IPS DF 19.7 (cell line): Measurements from ENCODE around the gene PARD6B.
"Not testable (repeated sequence)": the region's sequence is repeated elsewhere in the genome, so short reads cannot be mapped to it uniquely, and the experiment has no call there.

Experiments used
- DNase-seq: peaks from one replicate; pipeline ENCODE4 v3.0.0-alpha.2; 2013; ENCODE audit warnings: low read depth, low spot score

Gene PARD6B

DNA sequence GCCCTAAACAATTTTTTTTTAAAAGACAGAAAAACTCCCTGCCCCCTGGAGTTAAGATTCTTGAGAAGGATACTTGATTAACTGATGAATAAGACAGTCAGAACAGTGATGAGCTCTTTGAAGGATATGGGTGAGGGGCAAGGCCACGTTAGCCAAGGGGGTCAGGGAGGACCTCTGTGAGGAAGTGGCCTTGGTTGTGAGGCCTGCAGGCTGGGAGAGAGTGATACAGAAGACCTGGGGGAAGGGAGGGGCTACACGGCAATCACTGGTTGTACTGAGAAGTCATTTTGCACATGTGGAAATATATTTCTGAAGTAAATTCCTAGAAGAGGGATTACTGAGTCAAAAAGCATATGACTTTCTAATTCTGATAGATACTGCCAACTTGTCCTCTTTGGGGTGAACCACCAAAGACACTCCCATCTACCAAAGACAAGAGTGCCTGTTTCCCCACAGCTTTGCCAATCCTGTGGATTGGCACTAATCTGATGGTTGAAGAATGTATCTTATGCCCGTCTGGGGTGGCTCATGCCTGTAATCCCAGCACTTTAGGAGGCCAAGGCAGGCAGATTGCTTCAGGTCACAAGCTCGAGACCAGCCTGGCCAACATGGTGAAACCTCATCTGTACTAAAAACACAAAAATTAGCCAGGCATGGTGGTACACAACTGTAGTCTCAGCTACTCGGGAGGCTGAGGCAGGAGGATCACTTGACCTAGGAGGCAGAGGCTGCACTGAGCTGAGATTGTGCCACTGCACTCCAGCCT lies 41.2 kb downstream of the PARD6B start:
- DNase-seq = no peak

DNA sequence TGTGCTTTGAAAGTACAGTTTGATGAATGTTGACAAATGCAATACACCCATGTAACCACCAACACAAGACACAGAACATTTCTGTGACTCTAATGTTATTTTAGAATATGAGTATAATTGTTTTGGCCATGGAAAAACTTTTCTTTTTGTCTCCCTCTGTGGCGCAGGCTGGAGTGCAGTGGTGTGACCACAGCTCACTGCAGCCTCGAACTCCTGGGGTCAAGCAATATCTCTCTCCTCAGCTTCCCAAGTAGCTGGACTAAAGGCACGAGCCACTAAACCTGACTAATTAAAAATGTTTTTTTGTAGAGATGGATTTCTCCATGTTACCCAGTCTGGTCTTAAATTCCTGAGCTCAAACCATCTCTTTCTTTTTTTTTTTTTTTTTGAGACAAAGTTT lies 43.1 kb downstream of the PARD6B start:
- DNase-seq = no peak

DNA sequence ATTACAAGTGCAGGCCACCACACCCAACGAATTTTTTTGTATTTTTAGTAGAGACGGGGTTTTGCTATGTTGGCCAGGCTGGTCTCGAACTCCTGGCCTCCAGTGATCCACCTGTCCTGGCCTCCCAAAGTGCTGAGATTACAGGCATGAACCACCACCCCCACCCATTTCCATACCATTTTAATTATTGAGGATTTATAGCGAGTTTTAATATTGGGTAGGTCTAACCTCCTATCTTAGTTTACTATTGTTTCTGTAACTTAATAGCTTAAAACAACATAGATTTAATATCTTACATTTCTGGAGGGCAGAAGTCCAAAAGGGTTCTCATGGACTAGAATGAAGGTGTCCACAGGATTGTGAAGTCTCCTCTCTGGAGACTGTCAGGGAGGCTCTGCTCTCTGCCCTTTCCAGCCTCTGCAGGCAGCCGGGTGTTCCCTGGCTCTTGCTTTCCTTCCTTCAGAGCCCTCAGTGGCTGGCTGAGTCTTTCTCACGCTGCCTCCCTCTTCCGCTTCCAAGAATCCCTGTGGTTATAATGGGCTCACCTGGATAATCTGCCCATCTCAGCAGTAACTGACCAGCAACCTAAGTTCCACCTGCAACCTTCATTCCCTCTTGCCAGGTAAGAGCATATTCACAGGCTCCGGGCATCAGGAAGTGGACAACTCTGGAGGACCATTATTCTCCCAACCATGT lies 44.9 kb downstream of the PARD6B start:
- no peak for DNase-seq

DNA sequence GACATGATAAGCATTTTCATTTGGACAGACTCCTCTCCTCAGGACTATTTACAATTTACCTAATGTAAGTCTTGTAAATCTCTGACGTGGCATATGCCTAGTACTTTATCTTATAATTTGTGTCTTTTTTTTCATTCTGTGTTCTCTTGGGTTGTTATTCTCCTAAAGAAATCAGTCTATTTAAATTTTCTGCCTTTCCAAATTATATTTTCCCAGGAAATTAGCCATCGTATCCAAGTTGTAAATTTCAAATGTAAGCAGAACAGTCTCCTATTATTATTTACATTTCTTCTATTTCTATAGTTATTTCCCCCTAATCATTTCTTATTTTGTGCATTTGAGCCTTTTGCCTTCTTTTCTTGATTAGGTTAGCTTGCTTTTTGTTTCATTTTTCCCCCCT lies 46.0 kb downstream of the PARD6B start:
- DNase-seq = no peak

DNA sequence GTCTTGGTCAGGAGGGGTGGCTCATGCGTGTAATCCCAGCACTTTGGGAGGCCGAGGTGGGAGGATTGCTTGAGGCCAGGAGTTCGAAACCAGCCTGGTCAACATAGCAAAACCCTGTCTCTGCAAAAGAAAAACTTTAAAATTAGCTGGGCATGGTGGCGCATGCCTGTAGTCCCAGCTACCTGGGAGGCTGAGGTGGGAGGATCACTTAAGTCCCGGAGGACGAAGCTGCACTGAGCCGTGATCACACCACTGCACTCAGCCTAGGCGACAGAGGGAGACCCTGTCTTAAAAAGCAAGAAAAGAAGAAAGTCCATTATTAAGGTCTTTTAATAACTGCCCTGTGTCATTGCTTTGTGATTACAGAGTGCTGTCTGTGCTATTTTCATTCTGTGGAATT lies 47.6 kb downstream of the PARD6B start:
- not testable (repeated sequence) for DNase-seq

DNA sequence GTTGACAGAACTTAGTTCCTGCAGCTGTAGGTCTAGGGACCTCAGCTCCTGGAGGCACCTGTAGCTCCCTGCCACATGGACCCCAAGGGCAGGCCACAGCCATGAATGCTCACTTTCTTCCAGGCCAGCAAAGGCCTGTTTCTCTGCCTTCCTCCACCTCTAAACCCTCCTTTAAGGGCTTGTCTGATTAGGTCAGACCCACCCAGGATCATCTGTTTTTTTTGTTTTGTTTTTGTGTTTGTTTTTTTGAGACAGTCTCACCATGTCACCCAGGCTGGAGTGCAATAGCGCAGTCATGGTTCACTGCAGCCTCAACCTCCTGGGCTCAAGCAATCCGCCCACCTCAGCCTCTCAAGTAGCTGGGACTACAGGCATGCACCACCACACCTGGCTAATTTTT lies 52.0 kb downstream of the PARD6B start:
- no peak for DNase-seq

DNA sequence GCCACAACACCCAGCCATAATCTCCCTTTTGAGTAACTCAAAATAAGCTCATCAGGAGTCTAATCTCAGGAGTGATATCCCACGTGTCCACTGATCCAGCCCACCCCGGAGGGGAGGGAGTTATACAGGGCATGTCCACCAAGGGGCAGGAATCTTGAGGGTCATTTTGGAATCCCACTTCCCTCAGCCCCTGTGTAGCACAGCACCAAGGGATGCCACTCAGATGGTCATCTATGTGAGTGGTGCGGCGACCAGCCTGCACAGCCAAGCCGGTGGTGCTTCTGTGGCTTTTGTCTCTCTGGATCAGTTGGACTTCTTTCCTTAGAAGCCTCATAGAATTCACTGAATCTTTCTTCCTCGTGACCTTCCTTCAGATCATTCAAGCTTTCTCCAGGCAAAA lies 52.5 kb downstream of the PARD6B start:
- no peak for DNase-seq

DNA sequence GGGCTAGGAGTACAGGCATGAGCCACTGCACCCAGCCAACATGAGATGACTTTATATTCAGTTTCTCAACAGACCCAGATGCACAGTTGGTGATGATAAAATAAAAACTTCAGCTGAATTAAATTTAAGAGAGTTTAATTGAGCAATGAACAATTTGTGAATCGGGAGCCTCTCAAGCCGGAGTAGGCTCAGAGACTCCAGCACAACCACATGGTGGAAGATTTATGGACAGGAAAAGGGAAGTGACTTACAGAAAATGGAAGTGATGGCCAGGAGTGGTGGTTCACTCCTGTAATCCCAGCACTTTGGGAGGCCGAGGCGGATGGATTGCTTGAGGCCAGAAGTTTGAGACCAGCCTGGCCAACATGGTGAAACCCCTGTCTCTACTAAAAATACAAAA lies 53.1 kb downstream of the PARD6B start:
- DNase-seq = no peak

DNA sequence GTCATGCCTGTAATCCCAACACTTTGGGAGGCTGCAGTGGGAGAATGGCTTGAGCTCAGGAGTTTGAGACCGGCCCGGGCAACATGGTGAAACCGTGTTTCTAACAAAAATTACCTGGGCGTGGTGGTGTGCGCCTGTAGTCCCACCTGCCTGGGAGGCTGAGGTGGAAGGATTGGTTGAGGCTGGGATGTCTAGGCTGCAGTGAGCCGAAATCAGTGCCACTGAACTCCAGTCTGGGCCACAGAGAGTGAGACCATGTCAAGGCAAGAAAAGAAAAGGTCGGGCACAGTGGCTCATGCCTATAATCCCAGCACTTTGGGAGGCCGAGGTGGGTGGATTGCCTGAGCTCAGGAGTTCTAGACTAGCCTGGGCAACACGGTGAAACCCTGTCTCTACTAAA lies 55.3 kb downstream of the PARD6B start:
- DNase-seq = no peak

DNA sequence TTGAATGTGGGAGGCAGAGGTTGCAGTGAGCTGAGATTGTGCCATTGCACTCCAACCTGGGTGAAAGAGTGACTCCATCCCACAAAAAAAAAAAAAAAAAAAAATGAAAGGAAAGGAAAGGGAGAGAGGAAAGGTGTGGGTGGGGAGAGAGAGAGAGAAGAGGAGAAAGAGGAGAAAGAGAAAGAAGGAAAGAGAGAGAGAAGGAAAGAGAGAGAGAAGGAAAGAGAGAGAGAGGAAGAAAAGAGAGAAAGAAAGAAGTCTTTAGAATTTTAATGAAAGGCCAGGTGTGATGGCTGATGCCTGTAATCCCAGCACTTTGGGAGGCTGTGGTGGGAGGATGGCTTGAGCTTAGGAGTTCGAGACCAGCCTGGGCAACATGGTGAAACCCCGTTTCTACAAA lies 55.8 kb downstream of the PARD6B start:
- no peak for DNase-seq

DNA sequence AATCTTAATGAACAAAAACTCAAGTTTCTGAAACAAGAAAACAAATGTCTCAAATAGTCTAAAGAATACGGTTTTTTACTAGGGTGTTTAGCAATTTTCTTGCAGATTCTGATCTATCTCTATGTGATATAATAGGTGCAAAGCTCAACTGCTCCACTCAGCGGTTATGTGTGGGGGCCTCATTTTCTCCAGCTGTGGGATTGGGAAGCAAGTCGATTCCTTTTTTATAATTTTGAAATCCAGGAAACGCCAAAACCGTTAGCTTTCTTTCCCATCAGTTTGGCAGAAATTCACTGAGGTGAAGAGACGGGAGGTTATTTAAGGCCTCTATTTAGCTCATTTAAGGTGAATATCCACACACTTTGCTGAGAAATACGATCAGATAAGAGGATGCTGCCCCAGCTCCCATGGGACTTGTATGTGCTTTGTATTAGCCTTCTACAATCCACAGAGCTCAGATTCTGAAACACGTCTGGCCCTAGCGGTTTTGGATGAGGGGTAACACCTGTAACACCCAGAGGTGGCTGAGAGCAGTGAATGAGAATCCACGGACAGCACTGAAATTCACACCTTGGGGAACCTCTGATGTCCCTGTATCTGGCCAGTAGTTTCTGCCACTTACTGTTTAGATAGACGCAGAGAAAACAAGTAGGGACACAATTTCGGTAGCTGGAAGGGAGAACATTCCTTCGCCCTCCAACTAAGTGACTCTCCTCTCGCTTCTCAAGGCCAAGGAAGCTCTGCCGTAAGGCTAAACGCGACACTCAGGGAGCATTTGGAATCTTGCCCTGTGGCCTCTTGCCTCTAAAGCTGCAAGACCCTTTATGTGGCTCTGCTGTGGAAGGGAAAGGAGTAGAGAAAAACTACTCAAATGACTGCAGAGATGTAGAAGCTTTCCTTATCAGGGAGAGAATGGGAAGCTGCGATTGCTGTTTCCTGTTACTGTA lies 56.9 kb downstream of the PARD6B start:
- no peak for DNase-seq

DNA sequence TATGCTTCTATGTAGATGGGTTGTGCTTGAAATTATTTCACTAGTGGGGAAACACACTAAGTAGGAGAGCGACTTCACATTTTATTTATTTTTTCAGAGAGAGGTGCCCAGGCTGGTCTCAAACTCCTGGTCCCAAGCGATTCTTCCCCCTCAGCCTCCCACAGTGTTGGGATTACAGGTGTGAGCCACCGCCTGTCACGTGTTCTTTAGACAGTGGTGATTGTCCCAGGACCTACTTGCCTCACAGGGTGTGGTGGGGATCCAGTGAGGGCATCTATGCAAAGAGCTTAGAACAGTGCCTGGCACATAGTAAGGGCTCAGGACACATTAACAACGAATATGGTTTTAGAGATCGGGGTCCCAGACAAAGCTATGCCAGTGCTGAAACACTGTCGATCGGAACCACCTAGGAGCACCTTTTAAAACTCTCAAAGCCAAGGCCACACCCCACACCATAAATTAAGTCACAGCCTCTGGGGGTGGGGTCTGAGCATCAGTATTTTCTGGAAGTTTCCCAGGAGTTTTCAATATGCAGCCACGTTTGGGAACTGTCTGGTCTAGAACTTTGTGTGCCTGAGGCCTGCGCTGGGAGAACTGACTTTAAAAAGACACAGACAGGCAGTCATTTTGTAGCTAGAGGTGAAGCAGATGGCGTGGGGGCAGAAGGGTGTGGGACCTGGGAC lies 58.7 kb downstream of the PARD6B start:
- no peak for DNase-seq

DNA sequence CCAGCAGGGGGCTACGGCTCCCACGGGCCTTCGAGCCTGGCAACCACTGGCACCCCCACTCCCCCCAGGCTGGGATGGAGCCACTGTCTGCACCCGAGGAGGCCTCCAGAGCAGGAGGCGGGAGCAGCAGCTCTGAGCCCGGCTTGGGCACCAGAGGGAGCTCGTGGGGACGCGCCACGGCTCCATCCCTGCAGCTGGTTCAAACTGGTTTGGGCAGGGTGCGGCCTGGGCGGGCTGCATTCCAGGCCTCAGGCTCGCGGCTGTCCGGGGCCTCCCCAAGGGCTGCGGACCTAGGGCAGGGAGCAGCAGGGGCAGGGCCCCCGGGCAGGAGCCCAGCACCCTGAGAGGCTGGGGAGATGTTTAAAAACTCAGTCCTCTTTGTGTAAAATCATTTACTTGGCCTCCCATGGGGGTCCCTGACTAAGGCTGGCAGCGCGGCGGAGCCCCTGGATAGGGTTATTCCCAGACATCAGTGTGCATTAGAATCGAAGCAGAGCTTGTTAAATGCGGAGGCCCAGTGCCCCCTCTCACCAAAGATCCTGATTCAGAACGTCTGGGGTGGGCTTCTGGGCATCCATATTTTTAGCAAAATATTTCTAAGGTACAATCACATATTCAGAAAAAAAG lies 59.4 kb downstream of the PARD6B start:
- peak; percentile 75 for DNase-seq

DNA sequence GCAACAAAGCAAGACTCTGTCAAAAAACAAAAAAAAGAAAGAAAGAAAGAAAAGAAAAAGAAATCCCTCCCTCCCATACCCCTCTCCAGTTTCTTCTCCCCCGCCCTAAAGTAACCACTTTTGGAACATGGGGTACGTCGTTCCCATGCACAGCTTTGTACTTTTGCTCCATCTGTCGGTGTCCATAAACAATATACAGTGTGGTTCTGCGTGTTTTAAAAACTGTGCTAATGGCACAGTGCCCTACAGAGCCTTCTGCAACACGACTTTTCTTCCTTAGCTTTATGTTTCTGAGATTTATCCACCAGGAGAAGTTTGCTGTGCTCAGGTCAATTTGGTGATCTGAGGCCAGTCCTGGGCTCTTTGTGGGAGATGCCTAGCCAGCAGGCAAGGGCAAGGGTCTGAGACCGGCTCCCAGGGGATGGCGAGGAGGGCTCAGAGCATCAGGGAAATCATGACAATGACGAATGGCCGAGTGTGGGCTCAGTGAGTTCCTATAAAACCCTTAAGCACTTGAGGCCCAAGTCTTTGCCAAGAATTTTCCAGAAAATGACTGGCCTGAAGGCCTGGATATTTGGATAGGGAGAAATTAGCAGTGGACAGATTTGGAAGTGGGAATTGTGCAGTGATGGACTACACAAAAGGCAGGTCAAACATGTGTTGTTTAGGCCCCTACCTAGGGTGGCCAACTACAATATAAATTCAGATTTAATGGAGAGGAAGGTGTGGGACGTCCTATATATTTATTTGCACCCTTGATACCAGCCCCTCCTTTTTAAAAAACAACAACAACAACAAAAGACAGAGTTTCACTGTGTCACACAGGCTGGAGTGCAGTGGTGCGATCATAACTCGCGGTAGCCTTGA lies 61.6 kb downstream of the PARD6B start:
- DNase-seq = no peak

DNA sequence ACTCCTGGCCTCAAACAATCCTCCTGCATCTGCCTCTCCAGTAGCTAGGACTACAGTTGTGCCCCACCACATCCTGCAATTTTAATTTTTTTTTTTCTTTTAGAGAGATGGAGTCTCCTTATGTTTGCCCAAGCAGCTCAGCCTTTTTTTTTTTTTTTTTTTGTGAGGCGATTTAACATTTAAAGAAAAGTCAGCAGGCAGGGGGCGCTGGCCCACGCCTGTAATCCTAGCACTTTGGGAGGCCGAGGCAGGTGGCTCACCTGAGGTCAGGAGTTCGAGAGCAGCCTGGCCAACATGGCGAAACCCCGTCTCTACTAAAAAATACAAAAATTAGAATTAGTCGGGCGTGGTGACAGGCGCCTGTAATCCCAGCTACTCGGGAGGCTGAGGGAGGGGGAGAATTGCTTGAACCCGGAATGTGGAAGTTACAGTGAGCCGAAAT lies 62.2 kb downstream of the PARD6B start:
- not testable (repeated sequence) for DNase-seq

DNA sequence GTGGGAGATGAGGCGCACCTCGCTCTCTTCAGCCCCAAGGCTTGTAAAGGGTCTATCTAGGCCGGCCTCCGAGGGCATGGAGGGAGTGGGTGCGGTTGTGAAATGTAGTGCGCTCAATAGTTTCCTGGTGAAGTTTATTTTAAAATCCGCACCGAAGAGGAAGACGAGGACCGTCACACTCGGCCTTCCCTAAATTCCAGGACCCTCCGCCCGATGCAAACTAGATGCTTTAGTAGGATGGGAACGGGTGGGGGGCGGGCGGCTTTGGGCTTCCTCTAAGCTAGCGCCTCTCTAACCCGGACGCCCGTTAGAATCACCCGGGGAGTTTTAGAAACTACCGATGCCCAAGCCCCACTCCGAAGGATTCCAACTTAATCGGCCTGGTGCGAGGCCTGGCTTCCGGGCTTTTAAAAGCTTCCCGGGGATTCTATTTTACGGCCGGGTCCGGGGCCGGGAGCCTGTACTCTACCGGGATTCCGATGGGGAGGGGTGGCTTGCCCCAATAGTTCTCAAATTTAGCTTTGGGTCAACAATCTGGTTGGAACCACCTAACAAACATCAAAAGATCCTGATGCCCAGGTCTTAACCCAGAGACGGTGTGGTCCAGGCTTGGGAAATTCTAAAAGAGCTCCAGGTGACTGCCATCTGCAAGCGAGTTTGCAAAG lies 62.9 kb downstream of the PARD6B start:
- DNase-seq = no peak

DNA sequence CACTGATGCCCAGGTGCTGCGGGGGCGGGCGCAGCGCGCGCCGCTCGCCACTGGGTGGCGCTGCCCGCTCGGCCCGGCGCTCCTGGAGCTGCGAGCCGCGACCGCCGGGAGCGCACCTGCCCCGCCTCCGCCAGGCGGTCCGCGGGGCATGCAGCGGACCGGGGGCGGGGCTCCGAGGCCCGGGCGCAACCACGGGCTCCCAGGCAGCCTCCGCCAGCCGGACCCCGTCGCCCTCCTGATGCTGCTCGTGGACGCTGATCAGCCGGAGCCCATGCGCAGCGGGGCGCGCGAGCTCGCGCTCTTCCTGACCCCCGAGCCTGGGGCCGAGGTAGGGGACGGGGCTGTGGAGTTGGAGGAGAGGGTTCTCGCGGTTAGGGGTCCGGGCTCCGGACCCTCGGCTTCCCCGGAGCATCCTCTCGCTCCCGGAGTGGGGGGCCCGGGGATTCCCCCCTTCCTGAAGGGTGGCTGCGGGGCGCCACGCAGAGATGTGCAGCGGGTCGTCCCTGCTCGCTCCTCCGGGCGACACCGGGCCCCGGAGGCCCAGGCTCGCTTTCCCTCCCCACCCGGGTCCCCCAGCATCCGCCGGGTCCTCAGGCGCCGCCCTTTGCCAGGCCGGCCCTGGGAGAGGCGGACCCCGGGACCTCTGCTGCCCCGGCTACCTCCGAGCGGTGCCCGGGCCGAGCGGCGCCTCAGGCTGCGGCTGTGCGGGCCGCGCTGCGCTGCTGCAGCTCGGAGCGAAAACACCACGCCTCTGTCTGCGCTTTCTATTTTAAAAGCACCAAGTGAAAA lies 63.7 kb downstream of the PARD6B start, which contains the start of gene BCAS4:
Gene BCAS4, plus strand, starts transcription at position 216 of the 789 bp plus-strand sequence. Its CDS starts 23 bp downstream, at position 239.
- no peak for DNase-seq

DNA sequence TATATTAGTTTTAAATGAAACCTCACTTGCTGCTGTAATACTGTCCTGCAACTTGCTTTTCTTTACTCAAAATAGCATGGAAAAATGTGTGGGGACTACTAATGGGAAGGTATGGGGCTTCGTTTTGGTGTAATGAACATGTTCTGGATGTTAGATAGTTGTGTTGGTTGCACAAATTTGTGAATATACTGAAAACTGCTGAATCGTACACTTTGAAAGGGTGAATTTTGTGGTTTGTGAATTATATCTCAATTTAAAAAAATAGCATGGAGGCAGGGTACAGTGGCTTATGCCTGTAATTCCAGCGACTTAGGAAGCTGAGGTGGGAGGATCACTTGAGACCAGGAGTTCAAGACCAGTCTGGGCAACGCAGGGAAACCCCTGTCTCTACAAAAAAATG lies 65.8 kb downstream of the PARD6B start:
- no peak for DNase-seq

DNA sequence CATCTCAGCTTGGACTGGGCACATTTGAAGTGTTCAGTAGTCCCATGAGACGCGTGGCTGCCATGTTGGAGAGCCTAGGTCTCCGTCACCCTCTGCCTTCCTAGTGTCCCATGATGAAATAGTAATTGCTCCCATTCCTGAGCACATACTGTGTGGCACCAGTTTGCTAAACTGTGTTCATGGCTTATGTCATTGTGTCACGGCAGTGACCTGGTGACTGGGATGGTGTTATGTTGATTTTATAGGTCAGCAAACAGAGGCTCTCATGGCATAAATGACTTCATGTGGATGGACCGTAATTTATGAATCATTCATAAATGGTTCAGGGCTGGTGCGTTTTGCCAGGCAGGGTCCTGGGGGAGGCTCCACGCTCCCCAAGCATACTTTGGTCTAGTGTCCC lies 67.3 kb downstream of the PARD6B start:
- DNase-seq = no peak
